Inferior parietal cortex (tissue), 1 donor: ENCODE data around the gene RBFOX2.

Experiments
- DNase-seq: peaks from one replicate; pipeline ENCODE4 v3.0.0-alpha.2; 2016; ENCODE audit errors: extremely low spot score

Gene RBFOX2

DNA sequence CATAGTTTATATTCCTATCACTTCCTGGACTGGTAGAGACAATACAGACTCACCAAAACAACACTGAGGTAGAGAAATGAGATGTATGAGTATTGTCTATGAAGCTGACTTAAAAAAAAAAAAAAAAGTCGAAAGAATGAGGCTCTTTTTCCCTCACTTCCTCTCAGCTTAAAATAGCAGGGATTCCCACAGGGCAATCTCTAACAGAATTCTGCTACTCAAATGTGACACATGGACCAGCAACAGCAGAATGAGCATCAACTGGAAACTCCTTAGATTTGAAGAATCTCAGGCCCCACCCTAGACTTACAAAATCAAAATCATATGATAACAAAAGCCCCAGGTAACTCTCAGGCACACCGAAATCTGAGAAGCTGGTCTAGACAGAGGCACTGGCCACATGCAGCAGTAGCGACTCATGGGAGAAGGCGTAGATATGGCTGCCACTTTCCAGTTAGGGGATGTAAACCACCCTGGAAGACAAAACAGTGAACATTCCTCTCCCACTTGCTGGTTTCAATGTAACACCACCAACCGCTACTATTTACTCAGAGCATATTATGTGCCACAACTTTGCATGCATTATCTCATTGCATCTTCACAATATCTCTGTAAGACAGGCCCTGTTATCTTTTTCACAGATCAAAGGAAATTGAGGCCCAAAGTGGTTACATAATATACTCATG, 128.0 kb downstream of the RBFOX2 start:
- DNase-seq: no peak

GRCh38 chr22:35899736-35900135, 128.9 kb downstream of the RBFOX2 start:
- DNase-seq: no peak

DNA sequence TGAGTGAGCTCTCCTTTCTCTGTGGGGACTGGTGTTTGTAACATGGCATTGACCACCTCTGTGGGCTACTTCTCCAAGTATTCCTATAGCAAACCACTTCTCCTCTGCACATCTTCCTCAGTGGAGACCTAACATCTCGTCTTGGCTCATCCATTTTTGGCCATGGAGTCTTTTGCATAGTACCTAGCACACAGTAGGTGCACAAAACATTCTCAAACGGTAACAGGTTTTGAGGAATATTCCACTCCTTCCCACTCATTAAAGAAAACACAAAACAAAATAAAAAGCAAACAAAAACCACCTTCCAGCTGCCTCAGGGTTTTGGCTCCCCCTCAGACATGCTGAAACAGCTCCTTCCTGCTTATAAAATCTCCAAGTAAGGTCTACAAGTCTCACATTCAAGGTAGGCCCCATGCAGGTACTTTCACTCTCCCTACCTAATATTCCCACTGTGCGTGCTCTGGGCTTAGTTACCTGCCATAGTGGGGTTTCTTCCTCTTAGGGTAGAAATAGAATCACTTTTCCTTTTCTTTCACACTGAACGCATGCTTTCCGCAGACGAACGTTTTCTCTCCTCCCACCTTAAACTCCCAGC, 132.4 kb downstream of the RBFOX2 start:
- DNase-seq: no peak

- DNase-seq: no peak
Observed at GRCh38 chr22:35894937-35895708, 133.5 kb downstream of the RBFOX2 start.

DNA sequence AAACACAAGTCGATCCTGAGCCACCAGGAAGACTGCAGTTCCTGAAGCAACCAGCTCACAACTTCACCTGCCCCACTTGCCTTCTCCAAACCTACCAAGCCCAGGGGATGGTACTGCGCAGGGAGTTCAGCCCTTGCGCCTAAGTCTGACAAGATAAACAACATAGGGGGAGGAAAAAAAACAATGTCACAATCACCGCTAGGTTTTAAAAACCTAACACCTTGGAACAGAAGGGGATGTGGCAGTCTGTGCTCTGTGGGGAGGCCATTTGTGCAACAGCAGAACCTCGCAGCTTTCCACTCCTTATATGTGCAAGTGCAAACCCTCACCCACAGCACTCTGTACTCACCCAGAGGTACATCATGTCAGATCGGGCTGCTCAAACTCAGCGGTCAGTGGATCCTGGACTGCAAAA, 134.2 kb downstream of the RBFOX2 start:
- DNase-seq: no peak

GRCh38 chr22:35893698-35894097, 134.9 kb downstream of the RBFOX2 start:
- DNase-seq: no peak

DNA sequence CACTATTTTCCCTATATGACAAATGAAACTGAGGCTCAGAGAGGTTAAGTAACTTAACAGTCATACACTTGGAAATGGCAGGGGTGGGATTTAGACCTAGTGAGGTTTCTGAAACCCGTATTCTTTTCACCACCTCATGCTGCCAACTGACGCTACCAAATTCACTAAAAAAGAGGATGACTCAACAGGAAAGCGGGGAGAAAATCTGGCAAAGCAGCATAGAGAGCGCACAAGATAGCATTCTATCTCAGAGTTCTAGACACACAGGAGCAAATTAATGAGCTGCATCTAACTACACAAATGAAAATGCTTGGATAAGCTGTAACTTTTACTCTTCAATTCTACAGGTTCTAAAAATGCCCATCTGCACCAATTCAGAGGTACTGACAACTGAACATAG, 136.4 kb downstream of the RBFOX2 start:
- peak; percentile 51 for DNase-seq

GRCh38 chr22:35891442-35891841, 137.2 kb downstream of the RBFOX2 start:
- DNase-seq: no peak

DNA sequence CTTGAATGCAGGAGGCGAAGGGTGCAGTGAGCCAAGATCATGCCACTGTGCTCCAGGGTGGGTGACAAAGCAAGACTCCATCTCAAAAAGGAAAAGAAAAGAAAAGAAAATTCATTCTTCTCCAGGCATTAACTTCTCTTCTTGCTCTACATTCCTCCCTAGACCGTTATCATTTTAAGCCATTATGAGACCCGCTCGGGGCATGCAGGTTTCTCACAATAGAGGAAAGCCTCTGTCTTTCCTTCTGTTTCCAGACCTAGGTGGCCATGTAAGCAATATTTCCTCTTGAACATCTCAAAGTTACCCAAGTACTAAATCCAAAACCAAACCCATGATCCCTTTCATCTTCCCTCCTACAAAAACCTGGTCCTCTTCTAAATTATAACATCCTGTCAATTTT, 139.6 kb downstream of the RBFOX2 start:
- no peak for DNase-seq

DNA sequence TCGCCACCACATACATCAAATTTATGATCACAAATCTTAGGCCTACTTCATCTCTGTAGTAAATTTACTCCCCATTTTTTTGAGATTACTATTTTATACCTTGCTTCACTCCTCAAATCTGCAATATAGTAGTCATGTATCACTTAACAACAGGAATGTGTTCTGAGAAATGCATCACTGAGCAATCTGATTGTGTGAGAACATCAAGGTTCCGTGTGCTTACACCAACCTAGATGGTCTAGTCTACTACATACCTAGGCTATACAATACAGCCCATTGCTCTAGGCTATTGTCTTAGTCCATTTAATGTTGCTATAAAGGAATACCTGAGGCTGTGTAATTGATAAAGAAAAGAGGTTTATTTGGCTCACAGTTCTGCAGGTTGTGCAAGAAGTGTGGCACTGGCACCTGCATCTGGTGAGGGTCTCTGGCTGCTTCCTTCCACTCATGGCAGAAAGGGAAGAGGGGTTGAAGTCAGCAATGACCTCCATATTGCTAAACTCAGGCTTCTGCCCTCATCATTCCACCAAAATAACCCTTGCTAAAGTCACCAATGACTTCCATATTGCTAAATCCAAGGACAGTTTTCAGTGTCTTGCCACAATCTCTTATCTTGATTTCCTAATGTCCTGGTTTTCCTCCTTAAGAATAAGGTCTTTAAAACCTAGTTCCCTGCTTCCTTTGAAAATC, 140.3 kb downstream of the RBFOX2 start:
- DNase-seq: no peak

DNA sequence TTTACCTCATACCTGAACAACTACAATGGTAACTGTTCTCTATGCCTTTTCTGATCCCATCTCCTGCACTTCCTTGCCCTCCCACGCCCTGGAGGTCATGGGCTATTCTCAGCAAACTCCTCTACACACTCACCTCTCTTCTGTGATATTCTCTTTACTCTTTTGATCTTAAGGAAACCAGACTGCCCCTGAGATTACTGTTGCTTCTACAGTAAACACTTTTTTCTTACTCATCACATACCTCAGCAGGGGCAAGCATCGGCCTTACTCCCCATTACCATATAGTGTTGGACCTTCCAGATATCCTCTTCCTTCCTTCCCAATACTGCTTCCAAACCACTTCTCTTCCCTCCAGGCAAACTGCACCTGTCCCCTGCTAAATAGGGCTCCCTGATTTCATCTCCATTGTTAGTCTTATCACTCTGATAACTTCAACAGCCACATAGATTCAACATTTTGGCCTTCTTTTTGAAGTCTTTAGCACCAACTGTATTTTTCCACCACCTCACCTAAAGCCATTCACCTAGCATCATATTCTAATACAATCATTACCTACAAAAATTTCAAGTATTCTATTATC, 141.2 kb downstream of the RBFOX2 start:
- no peak for DNase-seq

GRCh38 chr22:35886309-35886708, 142.3 kb downstream of the RBFOX2 start:
- no peak for DNase-seq

DNA sequence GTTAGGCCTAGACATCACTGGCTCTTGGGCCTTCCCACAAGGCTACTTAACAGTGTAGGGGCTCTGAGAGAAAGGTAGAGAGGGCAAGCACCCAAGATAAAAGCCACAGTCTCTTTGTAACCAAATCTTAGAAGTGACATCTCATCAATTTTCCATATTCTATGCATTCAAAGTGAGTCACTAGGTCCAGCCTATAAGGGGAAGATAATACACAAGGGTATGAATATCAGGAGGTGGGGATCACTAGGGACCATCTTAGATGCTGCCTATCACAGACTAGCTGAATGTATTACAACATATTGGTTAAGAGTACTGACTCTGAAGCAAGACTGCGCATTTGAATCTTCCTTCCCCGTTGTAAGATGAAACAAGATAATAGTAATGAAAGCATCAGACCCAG, 144.1 kb downstream of the RBFOX2 start:
- DNase-seq: no peak

DNA sequence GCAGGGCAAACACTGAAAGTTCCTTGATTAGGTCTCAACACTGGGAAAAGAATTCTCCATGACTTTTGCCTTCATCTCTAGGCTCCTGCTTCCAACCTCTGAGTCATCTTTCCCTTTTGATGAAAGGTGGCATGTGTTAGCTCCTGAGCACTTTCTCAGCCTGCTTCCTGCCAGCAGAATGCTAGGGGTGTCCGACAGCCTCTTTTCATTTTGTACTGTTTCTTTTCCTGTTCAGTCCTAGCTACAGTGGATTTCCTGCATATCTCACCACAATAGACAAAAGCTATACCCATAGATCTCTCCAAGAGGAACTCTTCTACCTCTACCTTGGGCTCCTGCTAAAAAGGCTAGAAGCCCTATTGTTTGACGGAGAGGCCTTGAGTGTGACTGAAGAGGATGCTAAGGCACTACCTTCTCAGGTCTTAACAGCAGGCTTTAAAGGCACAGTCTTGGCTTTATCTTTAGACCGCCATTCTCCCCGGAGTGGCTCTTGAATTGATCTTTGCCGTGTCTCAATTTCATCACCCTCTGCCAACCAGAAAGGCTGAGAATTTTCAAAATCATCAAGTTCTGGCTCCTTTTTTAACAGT, 145.5 kb downstream of the RBFOX2 start:
- no peak for DNase-seq

GRCh38 chr22:35882211-35883030, 146.2 kb downstream of the RBFOX2 start:
- DNase-seq: no peak

DNA sequence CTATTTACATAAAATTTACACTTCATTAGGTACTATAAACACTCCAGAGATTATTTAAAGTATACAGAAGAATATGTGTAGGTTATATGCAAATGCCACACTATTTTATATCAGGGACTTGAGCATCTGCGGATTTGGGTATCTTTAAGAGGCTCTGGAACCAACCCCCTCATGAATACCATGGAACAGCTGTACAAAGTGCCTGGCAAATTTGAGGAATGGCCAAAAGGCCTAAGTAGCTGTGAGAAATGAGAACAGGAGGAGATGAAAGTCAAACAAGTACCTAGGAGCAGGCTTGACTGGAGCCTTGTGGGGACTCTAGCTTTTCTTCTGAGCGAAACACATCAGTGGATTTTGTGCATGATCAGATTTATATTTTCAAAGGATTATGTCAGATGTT, 149.3 kb downstream of the RBFOX2 start:
- DNase-seq: no peak

DNA sequence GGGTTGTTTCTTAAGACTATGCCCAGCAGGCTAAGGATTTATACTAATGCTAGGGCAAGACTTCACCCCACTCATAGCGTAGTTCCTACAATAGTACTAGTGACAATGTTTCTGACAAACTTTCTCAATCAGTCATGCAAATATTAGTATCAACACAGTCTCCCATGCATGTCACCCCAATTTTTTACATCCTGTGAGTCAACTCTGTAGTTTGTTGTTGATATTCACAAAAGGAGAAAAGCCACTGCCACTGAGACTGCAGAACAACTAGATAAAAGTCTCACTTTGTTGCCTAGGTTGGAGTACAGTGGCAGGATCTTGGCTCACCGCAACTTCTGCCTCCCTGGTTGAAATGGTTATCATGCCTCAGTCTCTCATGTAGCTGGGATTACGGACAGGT, 155.2 kb downstream of the RBFOX2 start:
- DNase-seq: no peak

- no peak for DNase-seq
Observed at GRCh38 chr22:35872451-35872850, 156.2 kb downstream of the RBFOX2 start.

DNA sequence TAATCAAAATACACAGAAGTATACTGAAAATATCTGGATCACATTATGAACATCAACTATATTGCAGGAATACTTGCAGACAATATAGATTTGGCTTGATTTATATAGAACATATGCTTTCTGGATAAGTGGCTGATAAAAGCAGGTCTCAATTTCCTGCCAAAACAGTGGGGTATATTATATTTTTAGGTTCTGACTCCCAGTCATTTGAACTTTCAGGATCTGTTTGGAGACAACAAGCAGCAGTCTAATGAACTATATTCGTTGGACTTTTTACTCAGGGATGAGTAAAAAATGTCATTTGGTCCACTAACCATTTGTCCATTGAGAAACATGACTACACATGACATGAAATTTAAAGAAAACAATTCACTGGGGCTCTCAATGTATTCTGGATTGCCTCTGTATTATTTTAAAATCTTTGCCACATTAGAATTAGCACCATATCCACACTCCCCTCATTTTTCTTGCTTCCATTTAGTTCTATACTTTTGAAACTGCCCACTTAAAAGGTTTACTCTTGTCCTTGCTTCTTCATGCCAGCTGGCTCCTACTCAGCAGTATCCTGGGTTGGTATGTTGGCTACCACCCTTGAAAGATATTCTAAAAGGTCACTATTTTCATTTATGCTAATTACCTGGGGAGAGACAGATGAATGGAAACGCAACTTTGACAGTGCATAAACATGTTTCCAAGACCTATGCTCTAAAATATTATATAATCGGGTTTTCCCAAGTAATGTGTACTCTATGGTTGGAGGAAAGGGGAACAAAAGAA, 157.9 kb downstream of the RBFOX2 start:
- no peak for DNase-seq

GRCh38 chr22:35868938-35869337, 159.7 kb downstream of the RBFOX2 start:
- no peak for DNase-seq
